K562 (cell line): ENCODE measurements around the gene CCL13. TPM values are rescaled to one million over a fixed set of nuclear protein-coding genes. Genes with fewer than 3 reads are reported as not detected.

Source experiments
- ATAC-seq: fragments of 200-7000 bp; cut with Tn5 transposase; 3 replicates; pipeline ENCODE4 v1.9.1; 2020; ENCODE audit warnings: moderate library complexity
- BruUV-seq: library from RNA; stranded (reverse); fragments of 400-500 nt; replicated peaks from 2 replicates; lab custom pipeline; 2021; lab: Mats Ljungman, UMichigan
- CTCF ChIA-PET: fragments of 300-600 bp; formaldehyde crosslinking; extraction: SDS; loops from one replicate; lab custom pipeline; 2021; ENCODE audit warnings: low intra/inter-chr PET ratio; lab: Yijun Ruan, JAX
- POLR2A ChIA-PET: fragments of 300-600, 350-650 bp; sonication (Branson Sonifier 250); formaldehyde crosslinking; extraction: SDS; loops from one replicate; lab custom pipeline; 2021; ENCODE audit warnings: antibody characterized with exemption, inconsistent platforms; lab: Yijun Ruan, JAX
- DNase-seq, 4 experiments: peaks; one replicate each; pipeline versions ENCODE4 v3.0.0 to v3.0.0-alpha.2; 2011 to 2018; ENCODE audit warnings: low spot score in 3 of 4, mixed read lengths in 3 of 4; ENCODE audit errors: extremely low read depth in 1 of 4
- FAIRE-seq: peaks from 2 replicates; lab custom pipeline; 2011; peaks lifted over from hg19 to GRCh38; lab: Jason Lieb, UNC
- H2AFZ ChIP-seq: 2 replicates; pipeline ENCODE4 v1.6.0; 2011; ENCODE audit warnings: low read depth, low read length, control low read depth, inconsistent platforms
- H3K27ac ChIP-seq: fragments of 200-600 bp; 3 replicates; pipeline ENCODE4 v1.8.0; 2011; ENCODE audit warnings: low read depth, mild to moderate bottlenecking, control low read depth, inconsistent platforms, low read length, moderate library complexity, mixed read lengths; ENCODE audit errors: extremely low read depth
- H3K27me3 ChIP-seq, 2 experiments: fragments of 300-600 bp in 1 of 2; 2 replicates in 1 of 2; 3 replicates in 1 of 2; pipeline versions ENCODE4 v1.6.0 to v1.8.0; 2011; ENCODE audit warnings: inconsistent platforms in 2 of 2, low read length in 2 of 2, mild to moderate bottlenecking in 1 of 2, mixed read lengths in 1 of 2, moderate library complexity in 1 of 2; ENCODE audit not compliant: control insufficient read depth in 2 of 2, insufficient read depth in 2 of 2
- H3K36me3 ChIP-seq: fragments of 300-600 bp; 3 replicates; pipeline ENCODE4 v1.8.0; 2011; ENCODE audit warnings: mild to moderate bottlenecking, low read length, inconsistent platforms; ENCODE audit not compliant: control insufficient read depth, insufficient read depth
- H3K4me1 ChIP-seq, 2 experiments: fragments of 200-600 bp in 1 of 2; replicated peaks in 1 of 2; 2 replicates in 1 of 2; 3 replicates in 1 of 2; pipeline versions ENCODE4 v1.5.1 to v1.8.0; 2011; ENCODE audit warnings: inconsistent platforms in 2 of 2, low read length in 2 of 2, mild to moderate bottlenecking in 1 of 2, mixed read lengths in 1 of 2, moderate library complexity in 1 of 2; ENCODE audit not compliant: control insufficient read depth in 2 of 2, insufficient read depth in 2 of 2
- H3K4me2 ChIP-seq: 2 replicates; pipeline ENCODE4 v1.6.1; 2011; ENCODE audit warnings: low read length, control low read depth, inconsistent platforms, mixed read lengths; ENCODE audit not compliant: insufficient read depth
- H3K4me3 ChIP-seq: fragments of 200-600 bp; sonication (generic), shearing (Covaris generic); 2 replicates; pipeline ENCODE4 v1.5.1; 2016; ENCODE audit warnings: control low read depth, inconsistent platforms
- H3K79me2 ChIP-seq: fragments of 200-600 bp; 3 replicates; pipeline ENCODE4 v1.8.0; 2011; ENCODE audit warnings: low read length, inconsistent platforms; ENCODE audit not compliant: control insufficient read depth, insufficient read depth
- H3K9ac ChIP-seq, 2 experiments: 2 replicates each; pipeline versions ENCODE4 v1.6.0 to v1.6.1; 2011; ENCODE audit warnings: low read depth in 2 of 2, low read length in 2 of 2, control low read depth in 1 of 2, inconsistent platforms in 1 of 2, mild to moderate bottlenecking in 1 of 2, mixed read lengths in 1 of 2; ENCODE audit not compliant: insufficient read depth in 1 of 2
- H3K9me1 ChIP-seq: one replicate; pipeline ENCODE4 v1.6.0; 2011; ENCODE audit warnings: inconsistent platforms, mild to moderate bottlenecking, low read length, moderate library complexity; ENCODE audit not compliant: control insufficient read depth, insufficient read depth
- H3K9me3 ChIP-seq: replicated peaks from 2 replicates; pipeline ENCODE4 v1.5.1; 2011; ENCODE audit warnings: low read depth, low read length, inconsistent platforms; ENCODE audit not compliant: control insufficient read depth, insufficient read depth
- H4K20me1 ChIP-seq: replicated peaks from 2 replicates; pipeline ENCODE4 v1.6.1; 2011; ENCODE audit warnings: low read length, inconsistent platforms, mixed read lengths; ENCODE audit not compliant: control insufficient read depth, insufficient read depth
- ELK3 ChIP-seq: fragments of 450-650 bp; formaldehyde crosslinking; IDR thresholded peaks from 2 replicates; pipeline ENCODE4 v1.4.0; 2020; ENCODE audit warnings: mild to moderate bottlenecking
- KLF16 ChIP-seq: IDR thresholded peaks from 2 replicates; pipeline ENCODE4 v1.6.1; 2016; ENCODE audit warnings: antibody characterized with exemption
- SIN3B ChIP-seq: fragments of 450-650 bp; IDR thresholded peaks from 2 replicates; pipeline ENCODE4 v1.6.1; 2017; ENCODE audit warnings: low read depth, mild to moderate bottlenecking, moderate library complexity
- VEZF1 ChIP-seq: fragments of 200-800 bp; sonication (Bioruptor generic); IDR thresholded peaks from 2 replicates; pipeline ENCODE4 v1.6.1; 2017; ENCODE audit warnings: missing genetic modification characterization, missing compliant biosample characterization
- ZBTB1 ChIP-seq: sonication (generic); formaldehyde crosslinking; IDR thresholded peaks from 2 replicates; pipeline ENCODE4 v1.8.1; 2023; ENCODE audit warnings: missing genetic modification reagents, low read depth, mild to moderate bottlenecking, borderline replicate concordance
- ZNF121 ChIP-seq: sonication (generic); formaldehyde crosslinking; conservative IDR thresholded peaks from 2 replicates; pipeline ENCODE4 v1.8.0; 2022; ENCODE audit warnings: missing genetic modification reagents
- ZSCAN32 ChIP-seq: fragments of 450-650 bp; formaldehyde crosslinking; IDR thresholded peaks from 2 replicates; pipeline ENCODE4 v1.4.0; 2020; ENCODE audit warnings: mild to moderate bottlenecking, moderate library complexity
- WGBS: fragments of 100-300 bp; shearing (Covaris generic); methylation state at CpG from one replicate; pipeline ENCODE4 v1.1.6; 2016; ENCODE audit warnings: low coverage, mixed read lengths; ENCODE audit not compliant: insufficient coverage; ENCODE audit errors: missing lambda C conversion rate; 5-methylcytosine and 5-hydroxymethylcytosine counted together
- in situ Hi-C: fragments of 300-500 bp; cut with MboI; formaldehyde crosslinking; loops from 4 replicates; pipeline ENCODE4 v1.15.0; 2018; ENCODE audit warnings: inconsistent platforms, mixed read lengths
- intact Hi-C: fragments of 100-400 bp; cut with micrococcal nuclease; formaldehyde crosslinking; loops from 2 replicates; pipeline ENCODE4 v1.14.2; 2022
- polyA plus RNA-seq, 8 experiments: library from polyadenylated mRNA; depleted of rRNA in 4 of 8; stranded (reverse) in 5 of 8; unstranded in 3 of 8; fragments of >200 nt; fragmentation: Nextera tagmentation in 2 of 8; fragmentation: Illumina TruSeq in 1 of 8; extraction: Ambion mirVana in 2 of 8; extraction: Trizol in 1 of 8; gene quantifications; 2 replicates each; pipeline versions ENCODE4 v1.2.1 to v1.2.3, GENCODE V29; 2011 to 2014; ENCODE audit warnings: inconsistent platforms in 1 of 8, missing spikeins in 1 of 8
- total RNA-seq, 7 experiments: library from RNA; depleted of rRNA in 6 of 7; stranded (reverse); fragments of >200 nt in 6 of 7; fragmentation: Illumina TruSeq in 2 of 7; extraction: Trizol in 2 of 7; gene quantifications; 2 replicates each; pipeline versions ENCODE4 v1.2.1 to v1.2.3, GENCODE V29; 2011 to 2021; ENCODE audit warnings: low replicate concordance in 1 of 7
- TF ChIP-seq, protein P1 (sequence below): fragments of 450-650 bp; formaldehyde crosslinking; IDR thresholded peaks from 2 replicates; pipeline ENCODE4 v1.4.0; 2020; ENCODE audit warnings: mild to moderate bottlenecking, moderate library complexity
- TF ChIP-seq, protein P2 (sequence below): sonication (generic); formaldehyde crosslinking; IDR thresholded peaks from 2 replicates; pipeline ENCODE4 v1.8.1; 2023; ENCODE audit warnings: mild to moderate bottlenecking, missing genetic modification reagents, moderate library complexity

CCL13 gene
- total and polyA plus RNA-seq, 9 of the 15 experiments (the other 6 are each of a cell fraction or from before 2014, with no cell fraction given), result not detected

GRCh38 chr17:34312080-34312479 is 44.2 kb upstream of the CCL13 start:
- no peak overlapping the region for H2AFZ ChIP-seq
- H3K79me2 ChIP-seq, result no peaks in the 10 kb centered on the region
- no peaks in the 10 kb centered on the region for H3K36me3 ChIP-seq
- 1% methylated on average over 5 of the region's 5 CpGs for WGBS
- ChIA-PET POLR2A (no interaction called here), CTCF (no interaction called here)
- H3K9me1 ChIP-seq, result no peaks in the 10 kb centered on the region
- H3K9ac ChIP-seq, result no peak overlapping the region
- BruUV-seq, result no TSS peak
- no peak for ATAC-seq
- no peak overlapping the region for H3K27ac ChIP-seq
- no peak for FAIRE-seq
- no peaks in the 10 kb centered on the region for H3K9me3 ChIP-seq
- TF ChIP-seq ZNF121 (CRISPR knock-in tag), result no peak
- no peak for TF ChIP-seq VEZF1
- no peak for TF ChIP-seq ZBTB1
- TF ChIP-seq ZSCAN32 (CRISPR knock-in tag), result no peak
- no peak for TF ChIP-seq ELK3
- TF ChIP-seq, protein P1, sequence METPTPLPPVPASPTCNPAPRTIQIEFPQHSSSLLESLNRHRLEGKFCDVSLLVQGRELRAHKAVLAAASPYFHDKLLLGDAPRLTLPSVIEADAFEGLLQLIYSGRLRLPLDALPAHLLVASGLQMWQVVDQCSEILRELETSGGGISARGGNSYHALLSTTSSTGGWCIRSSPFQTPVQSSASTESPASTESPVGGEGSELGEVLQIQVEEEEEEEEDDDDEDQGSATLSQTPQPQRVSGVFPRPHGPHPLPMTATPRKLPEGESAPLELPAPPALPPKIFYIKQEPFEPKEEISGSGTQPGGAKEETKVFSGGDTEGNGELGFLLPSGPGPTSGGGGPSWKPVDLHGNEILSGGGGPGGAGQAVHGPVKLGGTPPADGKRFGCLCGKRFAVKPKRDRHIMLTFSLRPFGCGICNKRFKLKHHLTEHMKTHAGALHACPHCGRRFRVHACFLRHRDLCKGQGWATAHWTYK, result no peak
- TF ChIP-seq, protein P2, sequence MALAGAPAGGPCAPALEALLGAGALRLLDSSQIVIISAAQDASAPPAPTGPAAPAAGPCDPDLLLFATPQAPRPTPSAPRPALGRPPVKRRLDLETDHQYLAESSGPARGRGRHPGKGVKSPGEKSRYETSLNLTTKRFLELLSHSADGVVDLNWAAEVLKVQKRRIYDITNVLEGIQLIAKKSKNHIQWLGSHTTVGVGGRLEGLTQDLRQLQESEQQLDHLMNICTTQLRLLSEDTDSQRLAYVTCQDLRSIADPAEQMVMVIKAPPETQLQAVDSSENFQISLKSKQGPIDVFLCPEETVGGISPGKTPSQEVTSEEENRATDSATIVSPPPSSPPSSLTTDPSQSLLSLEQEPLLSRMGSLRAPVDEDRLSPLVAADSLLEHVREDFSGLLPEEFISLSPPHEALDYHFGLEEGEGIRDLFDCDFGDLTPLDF (CRISPR knock-in tag), result no peak
- no peak for TF ChIP-seq KLF16
- TF ChIP-seq SIN3B, result no peak
- DNase-seq, result no peak
- no peaks in the 10 kb centered on the region for H4K20me1 ChIP-seq
- in situ Hi-C loops, result no loop called here
- intact Hi-C loops, result no loop called here
- H3K27me3 ChIP-seq, result 0 out of 5 replicates have a peak, but pooled peaks cover 2 to 5% of the 10 kb centered on the region in 2 experiments
- no peak overlapping the region for H3K4me3 ChIP-seq
- no peaks in the 10 kb centered on the region for H3K4me1 ChIP-seq
- no peak overlapping the region for H3K4me2 ChIP-seq
